Neuronal stem cell (in vitro differentiated cells): ENCODE measurements around the gene AP3B1.

Source experiments
- DNase-seq: peaks from one replicate; pipeline ENCODE4 v3.0.0-alpha.2; 2013; ENCODE audit warnings: low spot score
- H2AFZ ChIP-seq: one replicate; pipeline ENCODE4 v1.6.1; 2013; ENCODE audit warnings: mild to moderate bottlenecking, low read length, inconsistent platforms
- H2AK5ac ChIP-seq: 2 replicates; pipeline ENCODE4 v1.6.1; 2013; ENCODE audit warnings: low read depth, mild to moderate bottlenecking, inconsistent platforms, low read length, moderate library complexity, mixed read lengths
- H2BK120ac ChIP-seq: 2 replicates; pipeline ENCODE4 v1.6.1; 2013; ENCODE audit warnings: low read depth, mild to moderate bottlenecking, inconsistent platforms, low read length, moderate library complexity, mixed read lengths
- H2BK12ac ChIP-seq: one replicate; pipeline ENCODE4 v1.6.1; 2013; ENCODE audit warnings: low read length, inconsistent platforms
- H2BK15ac ChIP-seq: 2 replicates; pipeline ENCODE4 v1.6.1; 2013; ENCODE audit warnings: mild to moderate bottlenecking, low read length, inconsistent platforms, mixed read lengths
- H2BK5ac ChIP-seq: one replicate; pipeline ENCODE4 v1.6.1; 2013; ENCODE audit warnings: inconsistent platforms, mild to moderate bottlenecking, low read length, moderate library complexity
- H3K14ac ChIP-seq: one replicate; pipeline ENCODE4 v1.6.1; 2013; ENCODE audit warnings: low read length, inconsistent platforms
- H3K18ac ChIP-seq: 2 replicates; pipeline ENCODE4 v1.6.1; 2013; ENCODE audit warnings: low read length, inconsistent platforms
- H3K23ac ChIP-seq: 2 replicates; pipeline ENCODE4 v1.6.1; 2013; ENCODE audit warnings: low read depth, mild to moderate bottlenecking, mixed read lengths, low read length, inconsistent platforms; ENCODE audit not compliant: poor library complexity
- H3K27ac ChIP-seq: replicated peaks from 3 replicates; pipeline ENCODE4 v1.5.1; 2013; ENCODE audit warnings: low read length, inconsistent platforms
- H3K27me3 ChIP-seq, 3 experiments: 2 replicates each; pipeline ENCODE4 v1.6.1; 2013; ENCODE audit warnings: low read length in 3 of 3, mild to moderate bottlenecking in 2 of 3, inconsistent platforms in 1 of 3, low read depth in 1 of 3, mixed read lengths in 1 of 3, moderate library complexity in 1 of 3; ENCODE audit not compliant: control insufficient read depth in 3 of 3, insufficient read depth in 3 of 3
- H3K36me3 ChIP-seq, 2 donors: replicated peaks in 1 of 2; 2 replicates each; pipeline ENCODE4 v1.6.1; 2013; ENCODE audit warnings: low read length in 2 of 2; ENCODE audit not compliant: control insufficient read depth in 2 of 2, insufficient read depth in 2 of 2
- H3K4ac ChIP-seq: 2 replicates; pipeline ENCODE4 v1.6.1; 2013; ENCODE audit warnings: inconsistent platforms, mild to moderate bottlenecking, low read length, moderate library complexity
- H3K4me1 ChIP-seq, 2 donors: 1 replicate in 1 of 2; 2 replicates in 1 of 2; pipeline ENCODE4 v1.6.1; 2013; ENCODE audit warnings: low read length in 2 of 2, low read depth in 1 of 2; ENCODE audit not compliant: control insufficient read depth in 2 of 2, insufficient read depth in 1 of 2
- H3K4me2 ChIP-seq: one replicate; pipeline ENCODE4 v1.6.1; 2013; ENCODE audit warnings: mild to moderate bottlenecking, low read length, inconsistent platforms; ENCODE audit not compliant: insufficient read depth, poor library complexity, severe bottlenecking
- H3K4me3 ChIP-seq, 2 donors: 2 replicates each; pipeline ENCODE4 v1.5.1; 2013; ENCODE audit warnings: low read length in 2 of 2, mild to moderate bottlenecking in 2 of 2, inconsistent platforms in 1 of 2, moderate library complexity in 1 of 2
- H3K79me1 ChIP-seq: one replicate; pipeline ENCODE4 v1.6.1; 2013; ENCODE audit warnings: low read depth, mild to moderate bottlenecking, inconsistent platforms, low read length, moderate library complexity
- H3K9ac ChIP-seq: one replicate; pipeline ENCODE4 v1.6.1; 2013; ENCODE audit warnings: mild to moderate bottlenecking, low read depth, low read length, inconsistent platforms; ENCODE audit not compliant: poor library complexity
- H3K9me3 ChIP-seq, 2 donors: replicated peaks in 1 of 2; 2 replicates each; pipeline versions ENCODE3 to v1.6.1; 2013; ENCODE audit warnings: low read length in 2 of 2, mild to moderate bottlenecking in 2 of 2, inconsistent platforms in 1 of 2, low read depth in 1 of 2, mixed read lengths in 1 of 2, moderate library complexity in 1 of 2; ENCODE audit not compliant: control insufficient read depth in 2 of 2, insufficient read depth in 1 of 2
- H4K8ac ChIP-seq: one replicate; pipeline ENCODE4 v1.6.1; 2013; ENCODE audit warnings: low read depth, mild to moderate bottlenecking, inconsistent platforms, low read length, moderate library complexity
- H4K91ac ChIP-seq: one replicate; pipeline ENCODE4 v1.6.1; 2013; ENCODE audit warnings: low read length, low read depth, mild to moderate bottlenecking, inconsistent platforms; ENCODE audit not compliant: poor library complexity
- WGBS, 2 donors: extraction: QIAGEN DNeasy Blood & Tissue Kit; methylation state at CpG; one replicate each; pipeline ENCODE4 v1.1.7; 2013; ENCODE audit warnings: missing lambda C conversion rate in 2 of 2, mixed read lengths in 1 of 2; ENCODE audit not compliant: insufficient read length in 2 of 2, insufficient replicate concordance in 1 of 2; ENCODE audit errors: extremely low coverage in 2 of 2; 5-methylcytosine and 5-hydroxymethylcytosine counted together

The AP3B1 gene

GRCh38 chr5:78252715-78253114, 41.8 kb downstream of the AP3B1 start:
- no peak overlapping the region for H2BK5ac ChIP-seq
- H3K14ac ChIP-seq = no peak overlapping the region
- H3K4me1 ChIP-seq = no peaks in the 10 kb centered on the region
- peaks cover 1 to 45% of the 10 kb centered on the region in 2 donors for H3K36me3 ChIP-seq
- H2BK15ac ChIP-seq = no peak overlapping the region
- no peak overlapping the region for H2AK5ac ChIP-seq
- no peak overlapping the region for H3K9ac ChIP-seq
- no peak overlapping the region for H3K27ac ChIP-seq
- H3K27me3 ChIP-seq = no peaks in the 10 kb centered on the region
- H3K23ac ChIP-seq = no peak overlapping the region
- no peak overlapping the region for H4K8ac ChIP-seq
- no peak overlapping the region for H4K91ac ChIP-seq
- peaks cover 1 to 27% of the 10 kb centered on the region in 2 donors for H3K9me3 ChIP-seq
- H3K18ac ChIP-seq = no peak overlapping the region
- H3K4me2 ChIP-seq = no peak overlapping the region
- no peaks in the 10 kb centered on the region for H3K79me1 ChIP-seq
- no peak overlapping the region for H2BK12ac ChIP-seq
- H2BK120ac ChIP-seq = no peak overlapping the region
- WGBS, 2 donors = no CpG with 5 or more reads among the region's 5 CpGs
- H2AFZ ChIP-seq = no peak overlapping the region
- no peak for DNase-seq
- H3K4me3 ChIP-seq = no peak overlapping the region
- H3K4ac ChIP-seq = no peak overlapping the region

- Histone ChIP-seq H3K27ac (no peak overlapping the region), H3K4me1 (no peaks in the 10 kb centered on the region), H3K9me3 (peaks cover 1 to 27% of the 10 kb centered on the region in 2 donors), H2BK120ac (no peak overlapping the region), H3K4me2 (no peak overlapping the region), H3K9ac (no peak overlapping the region), H3K4ac (no peak overlapping the region), H2BK15ac (no peak overlapping the region), H3K23ac (no peak overlapping the region), H4K8ac (no peak overlapping the region), H3K4me3 (no peak overlapping the region), H3K14ac (no peak overlapping the region), H2BK5ac (no peak overlapping the region), H2AK5ac (no peak overlapping the region), H2BK12ac (no peak overlapping the region), H4K91ac (no peak overlapping the region), H3K36me3 (peaks cover 1 to 45% of the 10 kb centered on the region in 2 donors), H2AFZ (no peak overlapping the region), H3K27me3 (no peaks in the 10 kb centered on the region), H3K18ac (no peak overlapping the region), H3K79me1 (no peaks in the 10 kb centered on the region)
- WGBS, 2 donors = no CpG with 5 or more reads among the region's 7 CpGs
- DNase-seq = no peak
These were observed 42.7 kb downstream of the AP3B1 start for GRCh38 chr5:78251663-78252284.

DNA sequence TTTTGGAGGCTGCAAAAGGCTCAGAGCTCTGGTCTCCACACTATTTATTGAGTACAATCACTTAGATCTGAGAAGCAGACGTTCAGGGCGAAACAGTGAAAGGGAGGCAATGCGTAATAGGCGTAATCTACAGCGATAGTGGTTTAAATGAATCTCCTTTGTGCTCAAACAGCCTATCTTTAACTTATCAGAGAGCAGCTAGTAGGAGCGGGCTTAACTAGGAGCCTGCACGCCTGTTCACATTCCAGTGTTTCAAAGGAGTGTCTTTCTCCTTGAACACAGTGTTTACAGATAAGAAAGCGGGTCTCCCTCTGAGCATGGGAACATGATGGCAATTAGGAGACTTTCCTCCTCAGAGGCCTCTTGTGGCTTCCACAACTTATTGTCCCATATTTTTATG, 49.4 kb downstream of the AP3B1 start:
- no peak overlapping the region for H3K4ac ChIP-seq
- no peak overlapping the region for H3K4me2 ChIP-seq
- peaks cover 2 to 38% of the 10 kb centered on the region in 2 donors for H3K36me3 ChIP-seq
- no peak overlapping the region for H2BK15ac ChIP-seq
- no peak overlapping the region for H4K8ac ChIP-seq
- H3K27ac ChIP-seq = no peak overlapping the region
- no peak overlapping the region for H2BK5ac ChIP-seq
- H3K27me3 ChIP-seq = no peaks in the 10 kb centered on the region
- H3K18ac ChIP-seq = no peak overlapping the region
- no peak overlapping the region for H2BK120ac ChIP-seq
- WGBS, 2 donors = no CpG with 5 or more reads among the region's 8 CpGs
- H3K4me1 ChIP-seq = no peaks in the 10 kb centered on the region
- no peak overlapping the region for H3K14ac ChIP-seq
- no peak overlapping the region for H4K91ac ChIP-seq
- H3K9me3 ChIP-seq = peaks cover 0 to 7% of the 10 kb centered on the region in 2 donors
- no peak overlapping the region for H2AFZ ChIP-seq
- no peak overlapping the region for H2AK5ac ChIP-seq
- no peak overlapping the region for H2BK12ac ChIP-seq
- DNase-seq = no peak
- no peak overlapping the region for H3K23ac ChIP-seq
- no peak overlapping the region for H3K9ac ChIP-seq
- no peak overlapping the region for H3K4me3 ChIP-seq
- no peaks in the 10 kb centered on the region for H3K79me1 ChIP-seq

- no peak overlapping the region for H3K14ac ChIP-seq
- no peak overlapping the region for H3K23ac ChIP-seq
- H4K91ac ChIP-seq = no peak overlapping the region
- H3K27me3 ChIP-seq = no peaks in the 10 kb centered on the region
- H2BK15ac ChIP-seq = no peak overlapping the region
- H3K18ac ChIP-seq = no peak overlapping the region
- no peak overlapping the region for H2BK12ac ChIP-seq
- H2AFZ ChIP-seq = no peak overlapping the region
- no peak overlapping the region for H2AK5ac ChIP-seq
- no peaks in the 10 kb centered on the region for H3K79me1 ChIP-seq
- no peak overlapping the region for H3K9ac ChIP-seq
- peaks cover 2 to 42% of the 10 kb centered on the region in 2 donors for H3K36me3 ChIP-seq
- H2BK5ac ChIP-seq = no peak overlapping the region
- H3K4me1 ChIP-seq = no peaks in the 10 kb centered on the region
- H2BK120ac ChIP-seq = no peak overlapping the region
- H3K9me3 ChIP-seq = peaks cover 0 to 5% of the 10 kb centered on the region in 2 donors
- H3K4me3 ChIP-seq = no peak overlapping the region
- H4K8ac ChIP-seq = no peak overlapping the region
- H3K4me2 ChIP-seq = no peak overlapping the region
- DNase-seq = no peak
- H3K27ac ChIP-seq = no peak overlapping the region
- no peak overlapping the region for H3K4ac ChIP-seq
These were observed 50.9 kb downstream of the AP3B1 start for GRCh38 chr5:78243639-78244038.
